DOHH2 (cell line): ENCODE measurements around the gene TAS2R14.

ENCODE experiments used
- H3F3A ChIP-seq: fragments of 200-600 bp; sonication (generic), shearing (Covaris generic); 2 replicates; pipeline ENCODE4 v1.6.0; 2016; ENCODE audit warnings: antibody characterized with exemption, mild to moderate bottlenecking; ENCODE audit not compliant: control insufficient read depth, insufficient read depth
- H3K27ac ChIP-seq: fragments of 200-600 bp; sonication (generic); 2 replicates; pipeline ENCODE4 v1.5.1; 2014; ENCODE audit warnings: low read depth, mild to moderate bottlenecking, low read length, moderate library complexity
- H3K27me3 ChIP-seq: fragments of 200-600 bp; sonication (generic); 2 replicates; pipeline ENCODE4 v1.6.1; 2014; ENCODE audit warnings: mild to moderate bottlenecking, low read length, mixed read lengths; ENCODE audit not compliant: control insufficient read depth
- H3K36me3 ChIP-seq: fragments of 200-600 bp; sonication (generic); 2 replicates; pipeline ENCODE4 v1.6.1; 2014; ENCODE audit warnings: mild to moderate bottlenecking, low read length, moderate library complexity, mixed read lengths; ENCODE audit not compliant: control insufficient read depth
- H3K4me1 ChIP-seq: fragments of 200-600 bp; sonication (generic); 2 replicates; pipeline ENCODE4 v1.6.1; 2014; ENCODE audit warnings: mild to moderate bottlenecking, low read length, mixed read lengths; ENCODE audit not compliant: control insufficient read depth
- H3K4me2 ChIP-seq: fragments of 200-600 bp; sonication (generic); 2 replicates; pipeline ENCODE4 v1.6.0; 2014; ENCODE audit warnings: mild to moderate bottlenecking, low read length, moderate library complexity
- H3K4me3 ChIP-seq: fragments of 200-600 bp; sonication (generic); 2 replicates; pipeline ENCODE4 v1.5.1; 2014; ENCODE audit warnings: mild to moderate bottlenecking, low read length, mixed read lengths
- H3K79me2 ChIP-seq: fragments of 200-600 bp; sonication (generic); 2 replicates; pipeline ENCODE4 v1.6.1; 2014; ENCODE audit warnings: mild to moderate bottlenecking, low read length, mixed read lengths; ENCODE audit not compliant: control insufficient read depth
- H3K9me2 ChIP-seq: fragments of 200-600 bp; sonication (generic); replicated peaks from 2 replicates; pipeline ENCODE4 v1.6.1; 2014; ENCODE audit warnings: mild to moderate bottlenecking, low read length, mixed read lengths; ENCODE audit not compliant: control insufficient read depth
- H3K9me3 ChIP-seq: fragments of 200-600 bp; sonication (generic); 2 replicates; pipeline ENCODE4 v1.6.1; 2014; ENCODE audit warnings: antibody characterized with exemption, low read length, mixed read lengths; ENCODE audit not compliant: control insufficient read depth, insufficient read depth
- H4K20me1 ChIP-seq: fragments of 200-600 bp; sonication (generic); 2 replicates; pipeline ENCODE4 v1.6.0; 2014; ENCODE audit warnings: low read depth, mild to moderate bottlenecking, antibody characterized with exemption, low read length, moderate library complexity; ENCODE audit not compliant: control insufficient read depth, insufficient read depth
- CTCF ChIP-seq: fragments of 200-600 bp; sonication (generic); IDR thresholded peaks from one replicate; pipeline ENCODE4 v1.5.1; 2014; ENCODE audit warnings: antibody characterized with exemption, mild to moderate bottlenecking, low read depth, low read length; ENCODE audit not compliant: poor library complexity, severe bottlenecking
- EZH2phosphoT487 ChIP-seq: fragments of 200-600 bp; sonication (generic); IDR thresholded peaks from 2 replicates; pipeline ENCODE4 v1.6.1; 2017; ENCODE audit warnings: borderline replicate concordance, mild to moderate bottlenecking, antibody characterized with exemption, low read length, moderate library complexity, mixed read lengths

TAS2R14 gene

GRCh38 chr12:10974965-10975364, 35.9 kb upstream of the TAS2R14 start:
- Histone ChIP-seq H3F3A (no peaks in the 10 kb centered on the region), H3K9me2 (no peaks in the 10 kb centered on the region), H3K79me2 (no peaks in the 10 kb centered on the region), H3K9me3 (no peaks in the 10 kb centered on the region), H3K4me2 (no peak overlapping the region), H3K27me3 (no peaks in the 10 kb centered on the region), H3K4me1 (no peaks in the 10 kb centered on the region), H4K20me1 (no peaks in the 10 kb centered on the region), H3K27ac (no peak overlapping the region), H3K36me3 (no peaks in the 10 kb centered on the region), H3K4me3 (no peak overlapping the region)
- TF ChIP-seq CTCF (no peak), EZH2phosphoT487 (no peak)

GRCh38 chr12:10968765-10969456, 29.8 kb upstream of the TAS2R14 start:
- no peak overlapping the region for H3K4me3 ChIP-seq
- no peaks in the 10 kb centered on the region for H3K79me2 ChIP-seq
- H3F3A ChIP-seq = no peaks in the 10 kb centered on the region
- no peaks in the 10 kb centered on the region for H3K27me3 ChIP-seq
- no peak overlapping the region for H3K27ac ChIP-seq
- H3K9me2 ChIP-seq = no peaks in the 10 kb centered on the region
- no peaks in the 10 kb centered on the region for H3K4me1 ChIP-seq
- TF ChIP-seq CTCF (no peak), EZH2phosphoT487 (no peak)
- no peaks in the 10 kb centered on the region for H3K9me3 ChIP-seq
- no peaks in the 10 kb centered on the region for H3K36me3 ChIP-seq
- no peak overlapping the region for H3K4me2 ChIP-seq
- no peaks in the 10 kb centered on the region for H4K20me1 ChIP-seq

- TF ChIP-seq EZH2phosphoT487 = no peak
- no peaks in the 10 kb centered on the region for H3K9me2 ChIP-seq
- H3K36me3 ChIP-seq = no peaks in the 10 kb centered on the region
- no peak overlapping the region for H3K4me3 ChIP-seq
- H3K4me2 ChIP-seq = no peak overlapping the region
- H4K20me1 ChIP-seq = no peaks in the 10 kb centered on the region
- H3K79me2 ChIP-seq = no peaks in the 10 kb centered on the region
- H3F3A ChIP-seq = no peaks in the 10 kb centered on the region
- H3K27me3 ChIP-seq = no peaks in the 10 kb centered on the region
- no peaks in the 10 kb centered on the region for H3K9me3 ChIP-seq
- H3K4me1 ChIP-seq = no peaks in the 10 kb centered on the region
- no peak overlapping the region for H3K27ac ChIP-seq
Measured at GRCh38 chr12:10967409-10967808, 28.3 kb upstream of the TAS2R14 start.

GRCh38 chr12:10966314-10966713, 27.3 kb upstream of the TAS2R14 start:
- H3K9me3 ChIP-seq = no peaks in the 10 kb centered on the region
- no peak overlapping the region for H3K27ac ChIP-seq

More at GRCh38 chr12:10966314-10966713, 27.3 kb upstream of the TAS2R14 start:
- no peak overlapping the region for H3K4me3 ChIP-seq
- no peaks in the 10 kb centered on the region for H3K9me2 ChIP-seq
- TF ChIP-seq CTCF = no peak
- TF ChIP-seq EZH2phosphoT487 = no peak
- no peaks in the 10 kb centered on the region for H3K36me3 ChIP-seq
- no peak overlapping the region for H3K4me2 ChIP-seq
- no peaks in the 10 kb centered on the region for H3F3A ChIP-seq
- no peaks in the 10 kb centered on the region for H4K20me1 ChIP-seq
- no peaks in the 10 kb centered on the region for H3K27me3 ChIP-seq
- H3K4me1 ChIP-seq = no peaks in the 10 kb centered on the region
- H3K79me2 ChIP-seq = no peaks in the 10 kb centered on the region
